B cell (primary cell): ENCODE data around the gene EFHD2. TPM values are rescaled to one million over a fixed set of nuclear protein-coding genes. Genes with fewer than 3 reads are reported as not detected.

Experiments used
- ATAC-seq: fragments of 200-7000 bp; cut with Tn5 transposase; one replicate; pipeline ENCODE4 v1.10.0; 2021; ENCODE audit warnings: low read depth, mild to moderate bottlenecking, moderate number of reproducible peaks, moderate library complexity
- CTCF ChIA-PET: fragments of 350-600 bp; sonication (Branson Sonifier 250); formaldehyde crosslinking; loops from one replicate; lab custom pipeline; 2021; ENCODE audit warnings: antibody characterized with exemption, inconsistent platforms; lab: Charles Lee
- POLR2A ChIA-PET: fragments of 350-600 bp; sonication (Branson Sonifier 250); formaldehyde crosslinking; loops from one replicate; lab custom pipeline; 2021; ENCODE audit warnings: antibody characterized with exemption; lab: Charles Lee
- DNase-seq: peaks from one replicate; pipeline ENCODE4 v3.0.0; 2013
- H2AFZ ChIP-seq: 2 replicates; pipeline ENCODE4 v1.6.1; 2012; ENCODE audit warnings: mild to moderate bottlenecking, low read depth, low read length; ENCODE audit not compliant: insufficient read depth, poor library complexity, severe bottlenecking
- H3K27ac ChIP-seq, 2 donors: 1 replicate in 1 of 2; 2 replicates in 1 of 2; pipeline ENCODE4 v1.5.1; 2012 to 2013; ENCODE audit warnings: low read length in 2 of 2, mild to moderate bottlenecking in 2 of 2, moderate library complexity in 1 of 2
- H3K27me3 ChIP-seq, 4 experiments: fragments of 200-600 bp in 1 of 4; sonication (generic) in 1 of 4; replicated peaks in 1 of 4; 1 replicate in 2 of 4; 2 replicates in 2 of 4; pipeline versions ENCODE4 v1.6.1 to v1.7.0; 2013 to 2016; ENCODE audit warnings: low read length in 3 of 4, mild to moderate bottlenecking in 2 of 4, mixed read lengths in 1 of 4, moderate library complexity in 1 of 4; ENCODE audit not compliant: insufficient read depth in 4 of 4, control insufficient read depth in 3 of 4; ENCODE audit errors: control extremely low read depth in 1 of 4
- H3K36me3 ChIP-seq, 2 experiments: replicated peaks in 1 of 2; 1 replicate in 1 of 2; 2 replicates in 1 of 2; pipeline versions ENCODE4 v1.6.1 to v1.7.1; 2013; ENCODE audit warnings: low read length in 1 of 2; ENCODE audit not compliant: insufficient read depth in 2 of 2, control insufficient read depth in 1 of 2; ENCODE audit errors: control extremely low read depth in 1 of 2, extremely low read depth in 1 of 2
- H3K4me1 ChIP-seq, 2 donors: fragments of 200-600 bp in 1 of 2; sonication (generic) in 1 of 2; 1 replicate in 1 of 2; 2 replicates in 1 of 2; pipeline versions ENCODE4 v1.5.1 to v1.6.1; 2013 to 2017; ENCODE audit warnings: low read length in 2 of 2; ENCODE audit not compliant: control insufficient read depth in 2 of 2, insufficient read depth in 2 of 2
- H3K4me2 ChIP-seq: replicated peaks from 2 replicates; pipeline ENCODE3; 2012; ENCODE audit warnings: mild to moderate bottlenecking, low read depth, low read length; ENCODE audit not compliant: poor library complexity, severe bottlenecking
- H3K4me3 ChIP-seq, 5 experiments: fragments of 200-600 bp in 1 of 5; sonication (generic) in 1 of 5; 1 replicate in 3 of 5; 2 replicates in 2 of 5; pipeline versions ENCODE4 v1.5.1 to v1.7.0; 2011 to 2016; ENCODE audit warnings: low read length in 4 of 5, mild to moderate bottlenecking in 4 of 5, low read depth in 2 of 5, control low read depth in 1 of 5, moderate library complexity in 1 of 5; ENCODE audit not compliant: insufficient read depth in 1 of 5; ENCODE audit errors: control extremely low read depth in 1 of 5, extremely low read depth in 1 of 5
- H3K79me2 ChIP-seq: fragments of 200-600 bp; sonication (generic); one replicate; pipeline ENCODE4 v1.6.0; 2016; ENCODE audit warnings: low read length; ENCODE audit not compliant: control insufficient read depth, insufficient read depth
- H3K9ac ChIP-seq: fragments of 200-600 bp; sonication (generic); 2 replicates; pipeline ENCODE4 v1.6.1; 2017; ENCODE audit warnings: mild to moderate bottlenecking, low read length, moderate library complexity
- H3K9me3 ChIP-seq, 3 donors: one replicate each; pipeline versions ENCODE4 v1.6.1 to v1.7.1; 2013; ENCODE audit warnings: low read length in 2 of 3; ENCODE audit not compliant: control insufficient read depth in 2 of 3, insufficient read depth in 1 of 3; ENCODE audit errors: control extremely low read depth in 1 of 3
- H4K20me1 ChIP-seq: 2 replicates; pipeline ENCODE4 v1.6.0; 2012; ENCODE audit warnings: mild to moderate bottlenecking, low read length; ENCODE audit not compliant: insufficient read depth, control insufficient read depth, poor library complexity, severe bottlenecking
- H3K27ac Mint-ChIP-seq: one replicate; pipeline ENCODE4 v1.8.0; 2021; ENCODE audit warnings: mixed read lengths
- H3K27me3 Mint-ChIP-seq: one replicate; pipeline ENCODE4 v1.8.0; 2021; ENCODE audit warnings: mixed read lengths
- H3K4me1 Mint-ChIP-seq: one replicate; pipeline ENCODE4 v1.8.0; 2021; ENCODE audit warnings: mixed read lengths
- H3K4me3 Mint-ChIP-seq: one replicate; pipeline ENCODE4 v1.8.0; 2021; ENCODE audit warnings: mixed read lengths
- H3K9me3 Mint-ChIP-seq: one replicate; pipeline ENCODE4 v1.8.0; 2022; ENCODE audit warnings: mixed read lengths; ENCODE audit not compliant: insufficient read depth
- EZH2 ChIP-seq: IDR thresholded peaks from 2 replicates; pipeline ENCODE4 v1.6.1; 2012; ENCODE audit warnings: borderline replicate concordance, low read depth, mild to moderate bottlenecking, moderate library complexity, low read length; ENCODE audit not compliant: insufficient read depth, poor library complexity, severe bottlenecking
- WGBS: methylation state at CpG from one replicate; pipeline ENCODE4 v1.1.5; 2013; ENCODE audit warnings: missing lambda C conversion rate; ENCODE audit not compliant: insufficient coverage; 5-methylcytosine and 5-hydroxymethylcytosine counted together
- intact Hi-C: fragments of 100-400 bp; cut with micrococcal nuclease; formaldehyde crosslinking; loops from one replicate; pipeline ENCODE4 v1.10.0; 2022
- polyA plus RNA-seq: library from polyadenylated mRNA; depleted of rRNA; stranded (reverse); fragments of >200 nt; gene quantifications from 2 replicates; pipeline ENCODE4 v1.2.3, GENCODE V29; 2012
- total RNA-seq, 2 donors: library from RNA; stranded (reverse); fragments of 120-200 nt in 1 of 2; gene quantifications; 1 replicate in 1 of 2; 2 replicates in 1 of 2; pipeline versions ENCODE4 v1.2.3 to v1.2.4, GENCODE V29; 2013 to 2022
- TF ChIP-seq, protein P1 (sequence below): fragments of 200-600 bp; IDR thresholded peaks from one replicate; pipeline ENCODE4 v1.8.0; 2022; ENCODE audit warnings: antibody characterized with exemption, mild to moderate bottlenecking

Gene EFHD2
- total and polyA plus RNA-seq, 2 donors (not counting 1 experiment from before 2014, with no cell fraction given) = 39.3 to 67.2 TPM

DNA sequence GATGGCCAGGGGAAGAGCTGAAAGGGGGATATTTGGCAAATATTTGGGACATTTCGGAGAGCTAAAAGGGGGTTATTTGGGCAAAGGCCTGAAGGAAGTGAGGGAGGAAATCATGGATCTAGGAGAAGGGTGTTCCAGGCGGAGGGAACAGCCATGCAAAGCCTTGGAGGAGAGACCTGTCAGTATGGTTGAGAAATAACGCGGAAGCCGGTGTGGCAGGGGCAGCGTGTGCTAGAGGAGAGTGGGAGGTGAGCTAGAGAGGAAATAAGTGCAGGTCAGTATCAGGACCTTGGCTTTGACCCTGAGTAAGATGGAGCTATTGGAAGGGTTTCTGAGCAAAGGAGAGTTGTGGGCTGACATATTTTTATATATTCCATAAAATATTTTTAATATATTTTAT lies 31.6 kb downstream of the EFHD2 start:
- H3K36me3 ChIP-seq = no peaks in the 10 kb centered on the region
- peaks cover 0 to 6% (median 2%) of the 10 kb centered on the region in 4 experiments for H3K27me3 ChIP-seq
- no peak overlapping the region for H3K9ac ChIP-seq
- H4K20me1 ChIP-seq = no peaks in the 10 kb centered on the region
- peaks cover 13% of the 10 kb centered on the region for H3K27me3 Mint-ChIP-seq
- no peak for DNase-seq
- H3K4me3 Mint-ChIP-seq = no peak overlapping the region
- H3K4me3 ChIP-seq = no peak overlapping the region
- no peaks in the 10 kb centered on the region for H3K4me1 ChIP-seq
- H3K27ac Mint-ChIP-seq = no peak overlapping the region
- no peak overlapping the region for H2AFZ ChIP-seq
- CTCF ChIA-PET = interaction anchor here (1.6 kb wide), 1 partner anchor 10 kb away, joined by 7 read pairs; no protein-coding TSS in a partner anchor
- 89% methylated on average over 6 of the region's 6 CpGs for WGBS
- no peak for TF ChIP-seq EZH2
- TF ChIP-seq, protein P1, sequence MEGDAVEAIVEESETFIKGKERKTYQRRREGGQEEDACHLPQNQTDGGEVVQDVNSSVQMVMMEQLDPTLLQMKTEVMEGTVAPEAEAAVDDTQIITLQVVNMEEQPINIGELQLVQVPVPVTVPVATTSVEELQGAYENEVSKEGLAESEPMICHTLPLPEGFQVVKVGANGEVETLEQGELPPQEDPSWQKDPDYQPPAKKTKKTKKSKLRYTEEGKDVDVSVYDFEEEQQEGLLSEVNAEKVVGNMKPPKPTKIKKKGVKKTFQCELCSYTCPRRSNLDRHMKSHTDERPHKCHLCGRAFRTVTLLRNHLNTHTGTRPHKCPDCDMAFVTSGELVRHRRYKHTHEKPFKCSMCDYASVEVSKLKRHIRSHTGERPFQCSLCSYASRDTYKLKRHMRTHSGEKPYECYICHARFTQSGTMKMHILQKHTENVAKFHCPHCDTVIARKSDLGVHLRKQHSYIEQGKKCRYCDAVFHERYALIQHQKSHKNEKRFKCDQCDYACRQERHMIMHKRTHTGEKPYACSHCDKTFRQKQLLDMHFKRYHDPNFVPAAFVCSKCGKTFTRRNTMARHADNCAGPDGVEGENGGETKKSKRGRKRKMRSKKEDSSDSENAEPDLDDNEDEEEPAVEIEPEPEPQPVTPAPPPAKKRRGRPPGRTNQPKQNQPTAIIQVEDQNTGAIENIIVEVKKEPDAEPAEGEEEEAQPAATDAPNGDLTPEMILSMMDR = no peak
- no peak overlapping the region for H3K4me2 ChIP-seq
- intact Hi-C loops = no loop called here
- no peaks in the 10 kb centered on the region for H3K9me3 Mint-ChIP-seq
- no peaks in the 10 kb centered on the region for H3K9me3 ChIP-seq
- H3K79me2 ChIP-seq = no peaks in the 10 kb centered on the region
- ATAC-seq = no peak
- H3K27ac ChIP-seq = no peak overlapping the region
- no peaks in the 10 kb centered on the region for H3K4me1 Mint-ChIP-seq
- POLR2A ChIA-PET = no interaction called here

DNA sequence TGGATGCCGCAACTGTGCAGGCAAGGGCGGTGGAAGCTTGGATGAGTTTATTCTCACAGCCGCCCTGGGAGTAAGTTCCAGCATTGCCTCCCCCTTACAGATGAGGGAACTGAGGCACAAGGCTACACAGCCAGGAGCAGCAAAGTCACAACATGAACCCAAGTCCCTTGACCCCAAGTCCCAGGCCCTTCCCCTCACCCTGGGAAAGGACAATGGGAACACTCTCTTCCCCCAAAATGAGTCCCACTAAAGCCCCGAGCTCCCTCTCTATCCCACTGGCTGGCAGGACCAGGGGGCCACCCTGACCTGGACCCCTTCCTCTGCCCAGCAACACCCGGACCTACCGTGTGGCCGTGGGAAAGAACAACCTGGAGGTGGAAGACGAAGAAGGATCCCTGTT lies 32.4 kb downstream of the EFHD2 start:
- Histone ChIP-seq H3K9ac (no peak overlapping the region), H3K9me3 (no peaks in the 10 kb centered on the region), H4K20me1 (no peaks in the 10 kb centered on the region), H3K4me2 (no peak overlapping the region), H3K79me2 (no peaks in the 10 kb centered on the region), H3K27ac (no peak overlapping the region), H3K36me3 (no peaks in the 10 kb centered on the region), H2AFZ (no peak overlapping the region), H3K27me3 (peaks cover 0 to 10% (median 3%) of the 10 kb centered on the region in 4 experiments), H3K4me3 (no peak overlapping the region), H3K4me1 (no peaks in the 10 kb centered on the region)
- POLR2A ChIA-PET = no interaction called here
- WGBS = 89% methylated on average over 6 of the region's 8 CpGs
- ATAC-seq (no peak), DNase-seq (no peak)
- CTCF ChIA-PET = no interaction called here
- Mint-ChIP-seq H3K9me3 (no peaks in the 10 kb centered on the region), H3K4me1 (no peaks in the 10 kb centered on the region), H3K27ac (no peak overlapping the region), H3K27me3 (peaks cover 14% of the 10 kb centered on the region), H3K4me3 (no peak overlapping the region)
- intact Hi-C loops = no loop called here
- no peak for TF ChIP-seq EZH2
- TF ChIP-seq, protein P1 = no peak
